Mesothelial cell of epicardium (in vitro differentiated cells): Measurements from ENCODE around the gene MYB. TPM values are rescaled to one million over a fixed set of nuclear protein-coding genes. Genes with fewer than 3 reads are reported as not detected.

Experiments
- DNase-seq, 2 experiments: peaks; one replicate each; pipeline ENCODE4 v3.0.0; 2021; ENCODE audit warnings: low spot score in 2 of 2; ENCODE audit not compliant: unreplicated experiment in 2 of 2
- H3K27ac Mint-ChIP-seq: 2 replicates; pipeline ENCODE4 v1.8.0; 2021; ENCODE audit warnings: mixed read lengths
- H3K27me3 Mint-ChIP-seq: 2 replicates; pipeline ENCODE4 v1.8.0; 2021; ENCODE audit warnings: low read depth, mixed read lengths
- H3K36me3 Mint-ChIP-seq: 2 replicates; pipeline ENCODE4 v1.8.0; 2021; ENCODE audit warnings: mixed read lengths
- H3K4me1 Mint-ChIP-seq: 2 replicates; pipeline ENCODE4 v1.8.0; 2021; ENCODE audit warnings: mixed read lengths
- H3K4me3 Mint-ChIP-seq: 2 replicates; pipeline ENCODE4 v1.8.0; 2021; ENCODE audit warnings: mild to moderate bottlenecking, moderate library complexity, mixed read lengths
- H3K9me3 Mint-ChIP-seq: 2 replicates; pipeline ENCODE4 v1.8.0; 2021; ENCODE audit warnings: mixed read lengths
- total RNA-seq: library from RNA; stranded (reverse); gene quantifications from 3 replicates; pipeline ENCODE4 v1.2.1, GENCODE V29; 2021
- TF ChIP-seq, protein P1 (sequence below): fragments of 200-600 bp; sonication (generic); IDR thresholded peaks from one replicate; pipeline ENCODE4 v1.5.0; 2021; ENCODE audit warnings: antibody characterized with exemption; ENCODE audit not compliant: unreplicated experiment

Gene MYB
- total RNA-seq, 1 donor from 2014 or later: 1.6 TPM

- Mint-ChIP-seq H3K4me1 (peaks cover 2% of the 10 kb centered on the region), H3K9me3 (no peaks in the 10 kb centered on the region), H3K4me3 (no peak overlapping the region), H3K27ac (no peak overlapping the region), H3K27me3 (peaks cover 5% of the 10 kb centered on the region), H3K36me3 (no peaks in the 10 kb centered on the region)
- TF ChIP-seq, protein P1, sequence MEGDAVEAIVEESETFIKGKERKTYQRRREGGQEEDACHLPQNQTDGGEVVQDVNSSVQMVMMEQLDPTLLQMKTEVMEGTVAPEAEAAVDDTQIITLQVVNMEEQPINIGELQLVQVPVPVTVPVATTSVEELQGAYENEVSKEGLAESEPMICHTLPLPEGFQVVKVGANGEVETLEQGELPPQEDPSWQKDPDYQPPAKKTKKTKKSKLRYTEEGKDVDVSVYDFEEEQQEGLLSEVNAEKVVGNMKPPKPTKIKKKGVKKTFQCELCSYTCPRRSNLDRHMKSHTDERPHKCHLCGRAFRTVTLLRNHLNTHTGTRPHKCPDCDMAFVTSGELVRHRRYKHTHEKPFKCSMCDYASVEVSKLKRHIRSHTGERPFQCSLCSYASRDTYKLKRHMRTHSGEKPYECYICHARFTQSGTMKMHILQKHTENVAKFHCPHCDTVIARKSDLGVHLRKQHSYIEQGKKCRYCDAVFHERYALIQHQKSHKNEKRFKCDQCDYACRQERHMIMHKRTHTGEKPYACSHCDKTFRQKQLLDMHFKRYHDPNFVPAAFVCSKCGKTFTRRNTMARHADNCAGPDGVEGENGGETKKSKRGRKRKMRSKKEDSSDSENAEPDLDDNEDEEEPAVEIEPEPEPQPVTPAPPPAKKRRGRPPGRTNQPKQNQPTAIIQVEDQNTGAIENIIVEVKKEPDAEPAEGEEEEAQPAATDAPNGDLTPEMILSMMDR: no peak
- DNase-seq: no peak
Observed at GRCh38 chr6:135234492-135234780, 53.3 kb downstream of the MYB start.

- DNase-seq: no peak
- Mint-ChIP-seq H3K4me3 (no peak overlapping the region), H3K27me3 (peaks cover 5% of the 10 kb centered on the region), H3K9me3 (no peaks in the 10 kb centered on the region), H3K4me1 (peaks cover 1% of the 10 kb centered on the region), H3K27ac (no peak overlapping the region), H3K36me3 (no peaks in the 10 kb centered on the region)
- TF ChIP-seq, protein P1: no peak
Observed at GRCh38 chr6:135235716-135236115, 54.6 kb downstream of the MYB start.

GRCh38 chr6:135236319-135236718, 55.2 kb downstream of the MYB start:
- DNase-seq: no peak
- Mint-ChIP-seq H3K27ac (no peak overlapping the region), H3K9me3 (no peaks in the 10 kb centered on the region), H3K4me1 (no peaks in the 10 kb centered on the region), H3K36me3 (no peaks in the 10 kb centered on the region), H3K27me3 (peaks cover 5% of the 10 kb centered on the region), H3K4me3 (no peak overlapping the region)
- TF ChIP-seq, protein P1: no peak

GRCh38 chr6:135236732-135237131, 55.6 kb downstream of the MYB start:
- no peak overlapping the region for H3K4me3 Mint-ChIP-seq
- TF ChIP-seq, protein P1: no peak
- no peaks in the 10 kb centered on the region for H3K9me3 Mint-ChIP-seq
- H3K27ac Mint-ChIP-seq: no peak overlapping the region
- no peaks in the 10 kb centered on the region for H3K4me1 Mint-ChIP-seq
- no peak for DNase-seq
- no peaks in the 10 kb centered on the region for H3K36me3 Mint-ChIP-seq
- peaks cover 5% of the 10 kb centered on the region for H3K27me3 Mint-ChIP-seq

- DNase-seq: no peak
- H3K4me1 Mint-ChIP-seq: no peaks in the 10 kb centered on the region
- no peaks in the 10 kb centered on the region for H3K9me3 Mint-ChIP-seq
- H3K4me3 Mint-ChIP-seq: no peak overlapping the region
- TF ChIP-seq, protein P1: no peak
- H3K27me3 Mint-ChIP-seq: peaks cover 5% of the 10 kb centered on the region
- H3K27ac Mint-ChIP-seq: no peak overlapping the region
- no peaks in the 10 kb centered on the region for H3K36me3 Mint-ChIP-seq
Observed at GRCh38 chr6:135240711-135241110, 59.6 kb downstream of the MYB start.
